Limb (tissue), 2 donors: Measurements from ENCODE around the gene IGIP.
"Not testable (repeated sequence)": the region's sequence is repeated elsewhere in the genome, so short reads cannot be mapped to it uniquely, and the experiment has no call there.

Source experiments
- DNase-seq, 2 donors: peaks; one replicate each; pipeline ENCODE4 v3.0.0-alpha.2; 2016; ENCODE audit errors: extremely low spot score in 2 of 2

Gene IGIP

DNA sequence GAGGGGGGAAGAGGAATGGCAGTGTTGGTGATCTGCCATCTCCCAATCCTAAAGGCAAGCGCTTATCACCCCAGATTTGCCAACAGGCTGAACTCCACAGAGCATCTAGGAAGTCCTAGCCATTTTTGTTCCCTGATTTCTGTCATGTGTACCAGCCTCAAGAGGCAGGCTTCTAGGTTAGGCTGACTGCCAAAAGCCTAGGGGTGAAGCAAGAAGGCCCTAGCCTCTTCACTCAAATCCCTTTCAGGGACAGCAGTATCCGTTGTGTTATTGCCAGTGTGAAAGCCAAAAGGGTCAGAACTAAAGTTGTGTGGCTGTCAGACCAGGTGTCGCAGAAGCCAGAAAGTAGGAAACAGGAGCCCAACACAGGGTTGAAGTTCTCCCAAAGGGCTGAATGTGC lies 14.7 kb downstream of the IGIP start:
- no peak for DNase-seq

DNA sequence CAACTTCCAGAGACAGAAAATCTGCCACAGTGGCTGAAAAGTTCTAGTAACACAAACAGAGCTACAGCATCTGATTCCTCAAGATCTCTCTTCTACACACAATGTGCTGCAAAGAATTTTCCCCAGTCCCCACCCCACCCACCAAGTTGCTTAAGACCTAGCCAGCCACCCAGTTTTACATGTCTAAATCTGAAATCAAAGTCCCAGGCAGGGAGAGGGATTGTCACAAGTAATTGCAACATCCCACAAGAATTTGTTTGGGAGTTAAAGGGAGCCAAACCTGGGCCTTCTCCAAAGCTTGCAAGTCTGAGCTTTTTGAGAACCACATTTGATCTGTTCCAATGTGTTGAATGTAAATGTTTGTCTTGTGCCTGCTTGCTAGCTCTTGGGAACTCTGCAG lies 15.5 kb downstream of the IGIP start:
- DNase-seq, result no peak

DNA sequence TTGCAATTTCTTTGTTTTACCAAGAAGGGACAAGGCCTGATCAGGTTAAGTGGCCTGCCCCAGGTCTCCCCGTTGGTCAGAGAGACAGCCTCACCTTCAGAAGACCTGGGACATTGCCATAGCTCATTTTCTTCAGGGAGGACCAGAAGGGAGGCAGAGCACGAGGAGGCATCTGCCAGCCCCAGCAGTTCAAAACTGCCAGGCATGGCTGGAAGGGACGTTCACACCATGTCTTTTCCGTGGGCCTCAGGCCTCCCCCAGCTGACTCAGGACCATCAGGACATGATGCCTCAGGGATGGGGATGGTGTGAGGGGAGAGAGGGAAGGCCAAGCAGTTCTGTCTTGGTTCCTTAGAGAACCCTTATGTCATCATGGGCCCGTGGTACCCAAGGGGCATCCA lies 16.5 kb downstream of the IGIP start:
- no peak for DNase-seq

- DNase-seq, result no peak
Measured at GRCh38 chr5:140142856-140143255, 17.1 kb downstream of the IGIP start.

DNA sequence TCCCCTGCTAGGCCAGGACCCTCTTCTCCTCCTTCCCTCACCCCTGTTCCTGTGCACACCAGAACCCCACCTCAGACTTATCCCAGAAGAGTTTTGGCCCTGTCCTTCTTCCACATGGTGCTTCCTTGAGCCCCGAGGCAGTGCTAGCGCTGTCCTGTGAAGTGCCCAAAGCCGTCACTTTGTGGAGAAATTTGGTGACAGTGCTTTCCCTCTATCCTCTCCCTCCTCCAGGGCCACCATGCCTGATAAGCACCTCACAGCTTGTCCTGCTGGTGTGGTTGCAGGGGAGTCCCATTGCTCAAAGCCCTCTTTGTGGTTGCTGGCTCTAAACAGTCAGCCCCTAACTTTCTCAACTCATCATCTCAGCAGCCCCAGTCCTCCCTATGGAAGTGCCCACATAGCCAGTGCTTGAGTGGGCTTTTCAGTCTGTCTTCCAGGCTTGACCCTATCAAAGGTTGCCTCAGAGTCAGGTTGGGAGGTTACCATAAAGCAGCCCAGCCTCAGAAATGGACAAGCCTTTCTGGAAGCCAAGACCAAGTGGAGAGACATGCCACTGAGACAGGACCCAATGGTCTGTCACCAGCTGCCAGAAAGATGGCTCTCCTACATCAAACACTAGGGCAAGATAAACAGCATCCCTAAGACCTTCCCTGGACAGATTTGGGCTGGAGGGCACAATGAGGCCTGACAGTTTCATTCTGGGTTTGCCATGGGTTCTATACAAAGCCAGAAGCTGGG lies 18.0 kb downstream of the IGIP start:
- DNase-seq, result no peak

- DNase-seq, result no peak
Measured at GRCh38 chr5:140145256-140145655, 19.5 kb downstream of the IGIP start.

DNA sequence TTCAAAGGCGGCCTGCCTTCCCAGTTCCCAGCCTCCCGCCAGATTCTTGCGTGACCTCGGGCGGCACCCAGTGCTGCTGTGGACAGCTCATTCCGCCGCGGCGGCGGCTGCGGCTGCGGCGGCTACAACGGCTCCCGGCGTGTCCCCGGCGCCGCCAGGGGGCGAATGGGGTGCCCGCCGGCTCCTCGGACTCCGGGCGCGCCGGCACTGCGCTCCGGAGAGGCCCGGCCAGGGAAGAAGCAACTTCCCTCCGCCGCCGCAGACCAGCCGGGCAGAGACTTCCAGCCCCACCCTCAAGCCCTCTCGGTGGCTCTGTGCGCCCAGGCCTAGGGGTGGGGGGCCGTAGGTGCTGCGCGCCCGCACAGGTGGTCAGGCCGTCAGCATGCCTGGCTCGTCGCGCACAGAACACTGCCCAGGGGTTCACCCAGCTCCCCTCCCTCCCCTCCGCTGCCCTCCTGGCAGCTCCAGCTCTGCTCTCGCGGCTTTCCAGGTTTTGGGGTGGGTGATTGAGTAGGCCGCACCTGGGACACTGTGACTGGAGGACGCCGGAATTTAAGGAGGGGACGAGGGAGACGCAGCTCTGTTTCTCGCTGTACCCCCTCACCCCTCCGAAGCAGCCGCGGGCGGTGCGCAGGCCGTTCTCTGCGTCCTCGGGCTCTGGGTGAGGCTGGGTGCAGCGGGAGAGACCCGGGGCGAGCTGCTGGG lies 20.2 kb downstream of the IGIP start:
- peak; percentile 25 to 80 for DNase-seq

- no peak for DNase-seq
Measured at GRCh38 chr5:140146523-140146842, 20.7 kb downstream of the IGIP start.

- DNase-seq, result no peak
Measured at GRCh38 chr5:140147460-140147859, 21.7 kb downstream of the IGIP start.

- no peak for DNase-seq
Measured at GRCh38 chr5:140148508-140148907, 22.8 kb downstream of the IGIP start.

GRCh38 chr5:140150201-140150600 lies 24.5 kb downstream of the IGIP start:
- no peak for DNase-seq

- DNase-seq, result no peak
Measured at GRCh38 chr5:140151144-140152021, 25.6 kb downstream of the IGIP start.

- DNase-seq, result no peak
Measured at GRCh38 chr5:140152022-140152999, 26.6 kb downstream of the IGIP start.

DNA sequence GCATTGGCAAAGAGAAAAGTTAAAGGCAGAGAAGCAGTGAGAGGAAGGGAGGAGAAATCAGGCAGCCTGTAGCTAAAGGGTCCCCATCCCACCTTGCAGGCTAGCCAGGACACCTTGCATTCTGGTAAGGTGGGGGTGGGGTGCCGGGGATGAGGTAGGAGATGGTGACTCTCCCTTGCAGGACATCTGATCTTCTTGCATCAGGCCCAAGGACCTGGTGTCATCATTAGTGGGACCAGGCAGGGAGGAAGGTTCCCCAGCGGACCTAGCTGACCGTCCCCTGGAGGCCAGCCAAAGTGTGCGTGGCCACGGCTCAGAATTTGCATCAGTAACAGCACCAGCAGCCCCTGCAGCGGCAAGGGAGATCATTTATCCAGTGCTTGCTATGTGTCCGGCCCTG lies 27.5 kb downstream of the IGIP start:
- DNase-seq, result no peak

DNA sequence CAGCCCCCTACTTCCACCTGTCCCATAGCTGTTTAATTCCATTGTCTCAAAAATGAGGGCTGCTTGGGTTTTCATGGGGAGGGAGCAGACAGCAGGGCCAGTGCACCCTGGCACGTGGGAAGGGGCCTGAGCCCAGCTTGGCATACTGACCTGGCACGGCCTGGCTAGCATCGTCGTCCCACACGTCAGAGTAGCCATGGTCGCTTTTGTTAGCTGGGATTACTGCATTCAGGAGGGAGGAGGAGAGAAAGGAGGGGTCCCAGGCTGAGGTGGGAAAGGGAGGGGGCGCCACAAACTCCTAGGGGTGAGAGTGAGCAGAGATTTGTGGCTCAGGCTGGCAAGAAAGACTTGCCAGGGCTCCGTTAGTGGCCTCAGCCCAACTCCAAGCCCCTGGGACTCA lies 28.2 kb downstream of the IGIP start:
- no peak for DNase-seq

- not testable (repeated sequence) for DNase-seq
Measured at GRCh38 chr5:140154710-140155381, 29.1 kb downstream of the IGIP start.

GRCh38 chr5:140157032-140157781 lies 31.5 kb downstream of the IGIP start:
- DNase-seq, result peak; percentile 89 to 92

GRCh38 chr5:140159014-140159927 lies 33.5 kb downstream of the IGIP start:
- no peak for DNase-seq

DNA sequence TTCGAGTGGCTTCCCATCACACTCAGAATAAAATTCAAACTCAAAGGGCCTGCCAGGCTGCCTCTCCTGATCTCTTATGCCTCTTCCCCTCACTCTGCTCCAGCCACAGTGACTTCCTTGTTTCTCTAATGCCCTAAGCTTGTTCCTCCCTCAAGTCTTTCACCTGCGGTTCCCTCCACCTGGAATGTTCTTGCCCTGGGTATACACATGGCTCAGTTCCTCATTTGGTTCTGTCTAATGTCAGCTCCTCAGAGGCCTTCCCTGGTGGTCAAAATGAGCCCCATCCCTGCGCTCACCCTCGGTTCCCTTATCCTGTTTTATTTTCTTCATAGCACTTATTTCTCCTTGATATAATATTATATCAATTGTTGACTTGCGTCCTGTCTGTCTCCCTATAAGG lies 36.5 kb downstream of the IGIP start:
- no peak for DNase-seq
